ENCODE results near the gene NFATC1.

NFATC1 gene

GRCh38 chr18:79422022-79422782, 26.5 kb downstream of the NFATC1 start:
- no peak for DNase-seq (ENCODE audit: low read depth in 2 of 3, low spot score in 1 of 3)

GRCh38 chr18:79422783-79423165, 27.0 kb downstream of the NFATC1 start:
- DNase-seq (ENCODE audit: low read depth in 2 of 3, low spot score in 1 of 3), result no peak

GRCh38 chr18:79423211-79424007, 27.7 kb downstream of the NFATC1 start:
- DNase-seq (ENCODE audit: low read depth in 2 of 3, low spot score in 1 of 3), result no peak

- no peak for DNase-seq (ENCODE audit: low read depth in 2 of 3, low spot score in 1 of 3)
Measured at GRCh38 chr18:79424008-79424565, 28.4 kb downstream of the NFATC1 start.

GRCh38 chr18:79424880-79425568, 29.3 kb downstream of the NFATC1 start:
- DNase-seq (ENCODE audit: low read depth in 2 of 3, low spot score in 1 of 3), result no peak

GRCh38 chr18:79425569-79425886, 29.8 kb downstream of the NFATC1 start:
- no peak for DNase-seq (ENCODE audit: low read depth in 2 of 3, low spot score in 1 of 3)

GRCh38 chr18:79426376-79427300, 30.9 kb downstream of the NFATC1 start:
- DNase-seq (ENCODE audit: low read depth in 2 of 3, low spot score in 1 of 3), result no peak

GRCh38 chr18:79427368-79428225, 31.9 kb downstream of the NFATC1 start:
- no peak for DNase-seq (ENCODE audit: low read depth in 2 of 3, low spot score in 1 of 3)

- no peak for DNase-seq (ENCODE audit: low read depth in 2 of 3, low spot score in 1 of 3)
Measured at GRCh38 chr18:79428287-79428686, 32.6 kb downstream of the NFATC1 start.

GRCh38 chr18:79429381-79429780, 33.7 kb downstream of the NFATC1 start:
- no peak for DNase-seq (ENCODE audit: low read depth in 2 of 3, low spot score in 1 of 3)

GRCh38 chr18:79429785-79430281, 34.1 kb downstream of the NFATC1 start:
- no peak for DNase-seq (ENCODE audit: low read depth in 2 of 3, low spot score in 1 of 3)

GRCh38 chr18:79432376-79433120, 36.8 kb downstream of the NFATC1 start:
- DNase-seq (ENCODE audit: low read depth in 2 of 3, low spot score in 1 of 3), result no peak

- DNase-seq (ENCODE audit: low read depth in 2 of 3, low spot score in 1 of 3), result no peak
Measured at GRCh38 chr18:79433431-79433830, 37.7 kb downstream of the NFATC1 start.

- DNase-seq (ENCODE audit: low read depth in 2 of 3, low spot score in 1 of 3), result no peak
Measured at GRCh38 chr18:79434607-79435401, 39.1 kb downstream of the NFATC1 start.

GRCh38 chr18:79436556-79437275, 41.0 kb downstream of the NFATC1 start:
- no peak for DNase-seq (ENCODE audit: low read depth in 2 of 3, low spot score in 1 of 3)

- no peak for DNase-seq (ENCODE audit: low read depth in 2 of 3, low spot score in 1 of 3)
Measured at GRCh38 chr18:79438089-79438897, 42.6 kb downstream of the NFATC1 start.

Data from stimulated activated CD4-positive, alpha-beta T cell treated with anti-CD3 and anti-CD28 coated beads, Interleukin-12 subunit alpha, Interleukin-12 subunit beta, amount 100 ng/mL, for 48 hours (primary cell).